NCI-H2029 treated with DMSO at 0.1 percent for 48 hours (cell line): ENCODE data around the gene INTS11.
"Not testable (repeated sequence)": the region's sequence is repeated elsewhere in the genome, so short reads cannot be mapped to it uniquely, and the experiment has no call there.

Source experiments
- DNase-seq: peaks from one replicate; lab custom pipeline; 2025; lab: John Stamatoyannopoulos, UW

The INTS11 gene

DNA sequence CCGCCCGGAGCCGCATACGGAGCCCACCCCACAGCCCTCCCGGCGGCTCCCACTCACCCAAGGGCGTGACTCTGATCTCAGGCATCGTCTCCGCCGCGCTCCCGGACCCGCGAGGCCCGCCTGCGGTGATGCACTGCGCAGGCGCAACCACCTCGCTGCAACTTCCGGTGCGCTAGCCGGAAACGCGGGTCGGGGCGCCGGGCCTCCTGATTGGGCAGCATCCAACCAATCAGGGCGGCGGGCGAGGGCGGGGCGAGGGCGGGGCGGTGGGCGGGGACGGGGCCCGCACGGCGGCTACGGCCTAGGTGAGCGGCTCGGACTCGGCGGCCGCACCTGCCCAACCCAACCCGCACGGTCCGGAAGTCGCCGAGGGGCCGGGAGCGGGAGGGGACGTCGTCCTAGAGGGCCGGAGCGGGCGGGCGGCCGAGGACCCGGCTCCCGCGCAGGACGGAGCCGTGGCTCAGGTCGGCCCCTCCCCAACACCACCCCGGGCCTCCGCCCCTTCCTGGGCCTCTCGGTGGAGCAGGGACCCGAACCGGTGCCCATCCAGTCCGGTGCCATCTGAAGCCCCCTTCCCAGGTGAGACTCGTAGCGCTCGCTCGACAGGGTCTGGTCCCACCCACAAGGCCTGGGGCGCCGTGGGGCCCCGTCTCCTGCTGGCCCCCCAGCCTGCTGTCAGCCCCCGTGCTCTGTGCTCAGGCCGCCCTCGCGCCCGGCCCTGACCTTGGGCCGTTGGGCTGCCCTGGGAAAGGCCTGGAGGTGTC, at the start of gene INTS11, which contains the start of gene CPTP:
Gene INTS11 (minus strand): TSS at position 137 of the 764 bp plus-strand sequence. CDS start 52 bp downstream, at position 85.
Gene CPTP (plus strand): TSS at position 279 of the 764 bp plus-strand sequence. CDS start 2,109 bp downstream, outside the sequence.
- DNase-seq: no peak

DNA sequence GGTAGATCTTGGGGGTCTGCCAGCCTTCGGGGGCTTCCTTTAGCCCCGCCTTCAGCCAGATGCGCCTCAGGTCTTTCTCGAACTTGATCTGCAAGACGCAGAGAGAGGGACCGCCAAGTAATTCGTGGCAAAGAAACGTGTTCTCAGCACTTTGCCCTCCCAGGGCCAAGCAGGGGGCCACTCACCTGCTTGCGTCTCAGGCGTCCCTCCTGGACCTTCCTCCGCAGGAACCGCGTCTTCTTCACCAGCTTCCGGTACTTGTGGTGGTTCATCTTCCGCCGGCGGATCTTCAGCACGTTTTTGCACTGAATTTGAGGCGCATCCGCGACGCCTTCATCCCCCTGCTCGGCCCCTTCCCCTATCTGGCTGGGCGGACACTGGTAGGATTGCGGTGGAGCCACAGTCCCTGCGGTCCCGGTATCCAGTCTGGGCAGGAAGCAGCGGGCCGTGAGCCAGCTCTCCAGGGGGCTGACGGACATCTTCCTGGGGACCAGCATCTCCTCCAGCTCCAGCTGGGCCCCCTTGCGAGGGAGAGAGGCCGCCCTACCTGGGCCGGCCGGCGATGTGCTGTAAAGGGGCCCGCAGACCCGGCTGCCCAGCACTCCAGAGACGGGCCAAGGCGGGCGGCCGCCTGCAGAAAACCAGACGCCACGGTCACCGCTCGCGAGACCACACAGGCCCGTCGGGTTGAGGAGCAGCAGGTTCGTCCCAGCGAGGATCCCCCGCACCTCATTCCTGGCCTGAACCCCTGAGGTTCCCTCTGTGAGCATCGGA, 49.5 kb upstream of the INTS11 start:
- no peak for DNase-seq

GRCh38 chr1:1373051-1373814, 48.8 kb upstream of the INTS11 start:
- DNase-seq: no peak

GRCh38 chr1:1371746-1372711, 47.6 kb upstream of the INTS11 start:
- DNase-seq: no peak

GRCh38 chr1:1371364-1371745, 46.9 kb upstream of the INTS11 start:
- no peak for DNase-seq

DNA sequence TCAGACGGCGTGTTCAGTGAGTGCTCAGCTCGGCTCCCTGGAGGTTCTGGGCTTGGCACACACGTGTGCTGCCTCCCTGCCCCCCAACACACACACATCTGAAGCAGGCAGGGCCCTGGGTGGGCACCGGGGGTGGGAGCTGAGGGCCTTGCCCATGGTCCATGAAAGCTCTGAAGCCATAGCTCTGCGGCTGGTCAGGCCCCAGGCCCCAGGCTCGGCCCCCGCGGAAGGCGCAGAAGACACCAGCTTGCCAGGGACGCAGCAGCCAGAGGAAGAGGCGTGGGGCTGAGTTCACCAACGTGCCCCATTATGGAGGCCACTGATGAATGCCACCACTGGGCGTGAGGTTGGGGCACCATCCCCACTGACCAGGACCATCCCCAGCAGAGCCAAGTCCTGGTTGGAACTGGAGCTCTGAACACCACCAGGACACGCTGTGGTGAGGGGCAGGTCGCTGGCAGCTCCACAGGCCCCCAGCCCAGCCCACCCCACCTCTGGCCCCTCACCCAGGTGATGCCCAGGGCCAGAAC, 46.4 kb upstream of the INTS11 start:
- DNase-seq: no peak

DNA sequence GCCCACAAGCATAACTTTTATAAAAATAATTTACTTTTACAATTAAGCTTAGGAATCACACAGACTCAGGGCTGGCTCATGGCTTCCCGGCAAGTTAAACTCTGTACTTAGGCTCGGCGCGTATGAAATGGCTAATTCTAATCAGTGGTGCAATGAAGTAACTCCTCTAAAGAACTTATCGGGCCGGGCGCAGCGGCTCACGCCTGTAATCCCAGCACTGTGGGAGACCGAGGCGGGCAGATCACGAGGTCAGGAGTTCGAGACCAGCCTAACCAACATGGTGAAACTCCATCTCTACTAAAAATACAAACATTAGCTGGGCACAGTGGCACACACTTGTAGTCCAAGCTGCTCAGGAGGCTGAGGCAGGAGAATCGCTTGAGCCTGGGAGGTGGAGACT, 45.6 kb upstream of the INTS11 start:
- not testable (repeated sequence) for DNase-seq

- no peak for DNase-seq
Observed at GRCh38 chr1:1367315-1367714, 42.9 kb upstream of the INTS11 start.

DNA sequence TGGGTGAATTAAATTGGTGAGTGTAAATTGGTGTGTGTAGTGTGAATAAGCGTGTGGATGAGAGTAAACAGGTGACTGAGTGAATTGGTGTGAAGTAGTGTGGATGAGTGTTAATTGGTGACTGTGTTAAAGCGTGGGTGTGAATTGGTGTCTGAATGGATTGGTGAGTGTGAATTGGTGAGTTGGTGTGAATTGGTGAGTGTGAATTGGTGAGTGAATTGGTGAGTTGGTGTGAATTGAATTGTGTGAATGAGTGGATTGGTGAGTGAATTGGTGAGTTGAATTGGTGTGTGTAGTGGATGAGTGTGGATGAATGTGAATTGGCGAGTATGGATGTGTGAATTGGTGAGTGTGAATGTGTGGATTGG, 42.2 kb upstream of the INTS11 start:
- DNase-seq: no peak

DNA sequence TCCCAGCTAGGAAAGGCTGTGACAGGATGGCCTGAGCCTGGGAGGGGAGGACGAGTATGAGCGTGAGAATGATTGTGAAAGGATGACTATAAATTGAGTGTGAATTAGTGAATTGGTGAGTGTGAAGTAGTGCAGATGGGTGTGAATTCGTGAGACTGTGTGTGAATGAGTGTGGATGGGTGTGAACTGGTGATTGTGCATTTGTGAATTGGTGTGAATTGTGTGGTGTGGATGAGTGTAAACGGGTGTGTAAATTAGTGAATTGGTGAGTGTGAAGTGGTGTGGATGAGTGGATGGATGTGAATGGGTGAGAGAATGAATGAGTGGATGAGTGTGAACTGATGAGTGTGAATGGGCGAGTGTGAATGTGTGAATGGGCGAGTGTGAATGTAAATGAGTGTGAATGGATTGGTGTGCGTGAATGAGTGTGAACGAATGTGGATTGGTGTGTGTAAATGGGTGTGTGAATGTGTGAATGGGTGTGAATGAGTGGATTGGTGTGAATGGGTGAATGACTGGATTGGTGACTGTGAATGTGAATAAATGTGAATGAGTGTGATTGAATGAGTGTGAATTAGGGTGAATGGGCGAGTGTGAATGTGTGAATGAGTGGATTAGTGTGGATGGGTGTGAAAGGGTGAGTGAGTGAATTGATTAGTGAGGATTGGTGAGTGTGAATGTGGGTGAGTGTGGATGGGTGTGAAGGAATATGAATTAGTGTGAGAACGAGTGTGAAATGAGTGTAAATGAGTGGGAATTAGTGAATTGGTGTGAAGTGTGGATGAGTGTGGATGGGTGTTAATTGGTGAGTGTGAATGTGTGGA, 41.6 kb upstream of the INTS11 start:
- DNase-seq: no peak

GRCh38 chr1:1364266-1364665, 39.8 kb upstream of the INTS11 start:
- no peak for DNase-seq

GRCh38 chr1:1361982-1362423, 37.5 kb upstream of the INTS11 start:
- no peak for DNase-seq

GRCh38 chr1:1361233-1361981, 36.9 kb upstream of the INTS11 start:
- no peak for DNase-seq

DNA sequence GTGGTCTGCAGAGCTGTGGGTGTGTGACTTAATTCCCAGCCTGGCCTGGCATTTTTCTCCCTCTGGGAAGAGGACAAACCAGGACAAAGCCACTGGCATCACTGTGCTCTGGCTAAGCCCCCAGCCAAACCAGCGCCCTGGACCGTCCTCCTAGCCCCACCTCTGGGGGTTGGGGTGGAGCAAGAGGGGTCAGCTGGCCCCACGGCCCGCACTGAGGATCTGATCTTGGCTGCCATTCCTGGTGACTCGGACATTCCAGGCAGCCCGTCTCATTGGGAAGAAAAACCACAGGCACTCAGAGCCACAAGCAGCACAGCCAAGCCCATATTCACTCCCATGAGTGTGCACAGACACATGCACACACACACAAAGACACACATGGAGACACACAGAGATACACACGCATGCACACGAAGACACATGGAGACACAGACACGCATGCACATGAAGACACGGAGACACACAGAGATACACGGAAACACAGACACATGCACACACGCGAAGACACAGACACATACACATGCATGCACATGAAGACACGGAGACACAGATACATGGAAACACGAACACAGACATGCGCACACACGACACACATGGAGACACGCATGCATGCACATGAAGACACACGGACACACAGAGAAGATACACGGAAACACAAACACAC, 36.2 kb upstream of the INTS11 start:
- DNase-seq: no peak

GRCh38 chr1:1359664-1360468, 35.4 kb upstream of the INTS11 start:
- DNase-seq: no peak

- no peak for DNase-seq
Observed at GRCh38 chr1:1359308-1359663, 34.8 kb upstream of the INTS11 start.

- no peak for DNase-seq
Observed at GRCh38 chr1:1358433-1359271, 34.2 kb upstream of the INTS11 start, which contains the start of gene MXRA8. Gene MXRA8, minus strand, starts transcription at chr1:1358555. Its CDS starts 51 bp downstream, at chr1:1358504.
